ENCODE results near the gene TNFRSF9.

GRCh38 chr1:7987528-7987927 lies 46.9 kb upstream of the TNFRSF9 start:
- no peak for TF ChIP-seq YY1 (IDR thresholded peaks at IDR 0.05; ENCODE audit: insufficient read depth, insufficient read length)
- no peak for TF ChIP-seq SUZ12 (IDR thresholded peaks at IDR 0.05; ENCODE audit: extremely low read depth, insufficient read depth, insufficient read length)
